Mesenchymal stem cell (in vitro differentiated cells and primary cell): Measurements from ENCODE around the gene NPNT.
A peak's percentile ranks its signal among the peaks of the same experiment; 100 is the strongest.

Experiments
- DNase-seq: peaks from one replicate; pipeline ENCODE4 v3.0.0-alpha.2; 2013
- H2AFZ ChIP-seq: one replicate; pipeline ENCODE4 v1.6.1; 2013; ENCODE audit warnings: low read depth, mild to moderate bottlenecking, control low read depth, inconsistent platforms, low read length, moderate library complexity
- H2AK5ac ChIP-seq: 2 replicates; pipeline ENCODE4 v1.6.1; 2013; ENCODE audit warnings: low read length, moderate library complexity, mild to moderate bottlenecking, inconsistent platforms; ENCODE audit not compliant: severe bottlenecking
- H2BK120ac ChIP-seq: one replicate; pipeline ENCODE4 v1.6.1; 2013; ENCODE audit warnings: low read depth, mild to moderate bottlenecking, inconsistent platforms, low read length, moderate library complexity
- H2BK12ac ChIP-seq, 2 experiments: one replicate each; pipeline ENCODE4 v1.6.1; 2013; ENCODE audit warnings: inconsistent platforms in 2 of 2, low read length in 2 of 2, mild to moderate bottlenecking in 2 of 2, moderate library complexity in 2 of 2, control low read depth in 1 of 2
- H2BK15ac ChIP-seq: one replicate; pipeline ENCODE4 v1.6.1; 2013; ENCODE audit warnings: mild to moderate bottlenecking, low read depth, inconsistent platforms; ENCODE audit not compliant: poor library complexity, severe bottlenecking
- H2BK5ac ChIP-seq: 2 replicates; pipeline ENCODE4 v1.6.1; 2013; ENCODE audit warnings: low read depth, mild to moderate bottlenecking, low read length, control low read depth, inconsistent platforms; ENCODE audit not compliant: poor library complexity, severe bottlenecking
- H3K14ac ChIP-seq, 2 experiments: one replicate each; pipeline ENCODE4 v1.6.1; 2013; ENCODE audit warnings: inconsistent platforms in 2 of 2, low read length in 2 of 2, control low read depth in 1 of 2, mild to moderate bottlenecking in 1 of 2, moderate library complexity in 1 of 2
- H3K18ac ChIP-seq, 2 experiments: one replicate each; pipeline ENCODE4 v1.6.1; 2013; ENCODE audit warnings: inconsistent platforms in 2 of 2, low read length in 2 of 2, control low read depth in 1 of 2, low read depth in 1 of 2, mild to moderate bottlenecking in 1 of 2
- H3K23ac ChIP-seq, 2 experiments: one replicate each; pipeline ENCODE4 v1.6.1; 2013; ENCODE audit warnings: inconsistent platforms in 2 of 2, low read length in 2 of 2, mild to moderate bottlenecking in 2 of 2, moderate library complexity in 2 of 2, control low read depth in 1 of 2
- H3K27ac ChIP-seq: 2 replicates; pipeline ENCODE4 v1.5.1; 2013; ENCODE audit warnings: mild to moderate bottlenecking, moderate library complexity, low read length, control low read depth, inconsistent platforms; ENCODE audit not compliant: poor library complexity, severe bottlenecking
- H3K27me3 ChIP-seq, 2 experiments: 2 replicates each; pipeline versions ENCODE4 v1.6.1 to v1.7.0; 2013; ENCODE audit warnings: low read length in 2 of 2, mild to moderate bottlenecking in 2 of 2, moderate library complexity in 2 of 2, control low read depth in 1 of 2, inconsistent platforms in 1 of 2; ENCODE audit not compliant: control insufficient read depth in 1 of 2, insufficient read depth in 1 of 2
- H3K36me3 ChIP-seq, 2 experiments: 2 replicates each; pipeline versions ENCODE4 v1.6.1 to v1.7.0; 2013; ENCODE audit warnings: low read length in 2 of 2, control low read depth in 1 of 2, inconsistent platforms in 1 of 2, low read depth in 1 of 2, mild to moderate bottlenecking in 1 of 2; ENCODE audit not compliant: insufficient read depth in 2 of 2, control insufficient read depth in 1 of 2
- H3K4ac ChIP-seq, 2 experiments: one replicate each; pipeline ENCODE4 v1.6.1; 2013; ENCODE audit warnings: inconsistent platforms in 2 of 2, low read length in 2 of 2, mild to moderate bottlenecking in 2 of 2, moderate library complexity in 2 of 2, control low read depth in 1 of 2, low read depth in 1 of 2
- H3K4me1 ChIP-seq: 2 replicates; pipeline ENCODE4 v1.6.1; 2013; ENCODE audit warnings: low read depth, low read length, control low read depth; ENCODE audit not compliant: control insufficient read depth, insufficient read depth
- H3K4me2 ChIP-seq: 2 replicates; pipeline ENCODE4 v1.6.1; 2013; ENCODE audit warnings: low read length, mild to moderate bottlenecking, inconsistent platforms; ENCODE audit not compliant: poor library complexity, severe bottlenecking
- H3K4me3 ChIP-seq, 2 experiments: 2 replicates each; pipeline versions ENCODE4 v1.5.1 to v1.7.0; 2013; ENCODE audit warnings: low read length in 2 of 2, mild to moderate bottlenecking in 2 of 2, control low read depth in 1 of 2, low read depth in 1 of 2; ENCODE audit not compliant: insufficient read depth in 1 of 2
- H3K79me1 ChIP-seq: replicated peaks from 2 replicates; pipeline ENCODE4 v1.6.1; 2013; ENCODE audit warnings: mild to moderate bottlenecking, control low read depth, low read length, inconsistent platforms; ENCODE audit not compliant: poor library complexity, severe bottlenecking
- H3K9ac ChIP-seq: 2 replicates; pipeline ENCODE4 v1.7.0; 2013; ENCODE audit warnings: mild to moderate bottlenecking, low read length, moderate library complexity
- H3K9me3 ChIP-seq: 2 replicates; pipeline ENCODE4 v1.7.0; 2013; ENCODE audit warnings: mild to moderate bottlenecking, low read length; ENCODE audit not compliant: control insufficient read depth
- H4K8ac ChIP-seq: one replicate; pipeline ENCODE4 v1.6.1; 2013; ENCODE audit warnings: inconsistent platforms, mild to moderate bottlenecking, low read length, moderate library complexity
- H4K91ac ChIP-seq: one replicate; pipeline ENCODE4 v1.6.1; 2013; ENCODE audit warnings: mild to moderate bottlenecking, low read length, inconsistent platforms
- WGBS: methylation state at CpG from one replicate; pipeline ENCODE4 v1.1.7; 2013; ENCODE audit warnings: mixed read lengths; 5-methylcytosine and 5-hydroxymethylcytosine counted together

Gene NPNT

GRCh38 chr4:105957680-105958079 is 62.4 kb downstream of the NPNT start:
- Histone ChIP-seq H3K27ac (no peak overlapping the region), H3K4me1 (no peaks in the 10 kb centered on the region), H2BK120ac (no peak overlapping the region), H2AFZ (no peak overlapping the region), H3K4me3 (no peak overlapping the region), H3K9ac (no peak overlapping the region), H3K9me3 (no peaks in the 10 kb centered on the region), H2BK15ac (no peak overlapping the region), H4K8ac (no peak overlapping the region), H3K4ac (no peak overlapping the region), H2AK5ac (no peak overlapping the region), H3K27me3 (no peaks in the 10 kb centered on the region), H3K18ac (no peak overlapping the region), H3K4me2 (no peak overlapping the region), H2BK5ac (no peak overlapping the region), H3K36me3 (no peaks in the 10 kb centered on the region), H4K91ac (no peak overlapping the region), H2BK12ac (no peak overlapping the region), H3K14ac (no peak overlapping the region), H3K79me1 (no peaks in the 10 kb centered on the region), H3K23ac (no peak overlapping the region)
- DNase-seq = no peak
- WGBS = 69% methylated on average over 3 of the region's 4 CpGs

- DNase-seq = peak; percentile 18
- WGBS = 92% methylated on average over 3 of the region's 3 CpGs
- no peaks in the 10 kb centered on the region for H3K36me3 ChIP-seq
- H3K4me1 ChIP-seq = peaks cover 7% of the 10 kb centered on the region
- H2AK5ac ChIP-seq = no peak overlapping the region
- H3K4me3 ChIP-seq = no peak overlapping the region
- H2BK12ac ChIP-seq = no peak overlapping the region
- no peak overlapping the region for H3K14ac ChIP-seq
- no peak overlapping the region for H4K91ac ChIP-seq
- H2BK120ac ChIP-seq = no peak overlapping the region
- no peak overlapping the region for H3K27ac ChIP-seq
- no peak overlapping the region for H3K9ac ChIP-seq
- H3K9me3 ChIP-seq = no peaks in the 10 kb centered on the region
- H3K4me2 ChIP-seq = no peak overlapping the region
- no peak overlapping the region for H3K4ac ChIP-seq
- H3K18ac ChIP-seq = peak overlapping the region in 1 of 2 experiments; percentile 33
- no peak overlapping the region for H4K8ac ChIP-seq
- H2AFZ ChIP-seq = no peak overlapping the region
- no peak overlapping the region for H2BK5ac ChIP-seq
- H3K79me1 ChIP-seq = no peaks in the 10 kb centered on the region
- H3K23ac ChIP-seq = no peak overlapping the region
- H3K27me3 ChIP-seq = no peaks in the 10 kb centered on the region
- H2BK15ac ChIP-seq = no peak overlapping the region
Measured at GRCh38 chr4:105963461-105964400, 68.5 kb downstream of the NPNT start.

- H3K4me3 ChIP-seq = no peak overlapping the region
- no peak overlapping the region for H2BK120ac ChIP-seq
- H3K79me1 ChIP-seq = no peaks in the 10 kb centered on the region
- WGBS = 87% methylated on average over 3 of the region's 6 CpGs
- H2AK5ac ChIP-seq = no peak overlapping the region
- H2AFZ ChIP-seq = no peak overlapping the region
- no peak for DNase-seq
- H2BK12ac ChIP-seq = no peak overlapping the region
- H3K18ac ChIP-seq = no peak overlapping the region
- H3K36me3 ChIP-seq = no peaks in the 10 kb centered on the region
- H3K27me3 ChIP-seq = no peaks in the 10 kb centered on the region
- H2BK5ac ChIP-seq = no peak overlapping the region
- H3K4me2 ChIP-seq = no peak overlapping the region
- H4K8ac ChIP-seq = no peak overlapping the region
- H3K23ac ChIP-seq = no peak overlapping the region
- H3K9me3 ChIP-seq = no peaks in the 10 kb centered on the region
- no peak overlapping the region for H3K4ac ChIP-seq
- peaks cover 7% of the 10 kb centered on the region for H3K4me1 ChIP-seq
- H3K27ac ChIP-seq = peak overlapping the region; percentile 67
- no peak overlapping the region for H3K14ac ChIP-seq
- H4K91ac ChIP-seq = no peak overlapping the region
- H2BK15ac ChIP-seq = no peak overlapping the region
- H3K9ac ChIP-seq = no peak overlapping the region
Measured at GRCh38 chr4:105965183-105965800, 70.0 kb downstream of the NPNT start.

GRCh38 chr4:105966051-105966450 is 70.8 kb downstream of the NPNT start:
- no peaks in the 10 kb centered on the region for H3K79me1 ChIP-seq
- no peak overlapping the region for H3K23ac ChIP-seq
- no peak overlapping the region for H3K18ac ChIP-seq
- peak; percentile 74 for DNase-seq
- no peak overlapping the region for H2AFZ ChIP-seq
- no peak overlapping the region for H3K14ac ChIP-seq
- no peak overlapping the region for H2BK120ac ChIP-seq
- no peak overlapping the region for H3K9ac ChIP-seq
- H3K4me2 ChIP-seq = no peak overlapping the region
- H2BK5ac ChIP-seq = no peak overlapping the region
- H3K4me1 ChIP-seq = peaks cover 7% of the 10 kb centered on the region
- H3K27me3 ChIP-seq = no peaks in the 10 kb centered on the region
- H3K9me3 ChIP-seq = no peaks in the 10 kb centered on the region
- H3K4ac ChIP-seq = no peak overlapping the region
- no peak overlapping the region for H3K4me3 ChIP-seq
- H4K8ac ChIP-seq = no peak overlapping the region
- H2BK12ac ChIP-seq = no peak overlapping the region
- H2BK15ac ChIP-seq = no peak overlapping the region
- H3K36me3 ChIP-seq = no peaks in the 10 kb centered on the region
- no peak overlapping the region for H2AK5ac ChIP-seq
- H4K91ac ChIP-seq = no peak overlapping the region
- no peak overlapping the region for H3K27ac ChIP-seq
